MCF 10A (cell line): ENCODE results near the gene KIRREL3. TPM values are rescaled to one million over a fixed set of nuclear protein-coding genes. Genes with fewer than 3 reads are reported as not detected.

ENCODE experiments used
- BruUV-seq: library from RNA; stranded (reverse); fragments of 400-500 nt; replicated peaks from 2 replicates; lab custom pipeline; 2021; lab: Mats Ljungman, UMichigan
- CTCF ChIA-PET: fragments of 300-600 bp; sonication (Branson Sonifier 250); formaldehyde crosslinking; extraction: SDS; loops from one replicate; lab custom pipeline; 2021; ENCODE audit warnings: antibody characterized with exemption, inconsistent platforms; lab: Yijun Ruan, JAX
- POLR2A ChIA-PET: fragments of 300-600, 350-650 bp; sonication (Branson Sonifier 250); formaldehyde crosslinking; extraction: SDS; loops from one replicate; lab custom pipeline; 2020; ENCODE audit warnings: antibody characterized with exemption, inconsistent platforms; lab: Yijun Ruan, JAX
- DNase-seq: peaks from one replicate; pipeline ENCODE4 v3.0.0-alpha.2; 2018; ENCODE audit not compliant: unreplicated experiment
- H3K27ac Mint-ChIP-seq: one replicate; pipeline ENCODE4 v1.8.0; 2022; ENCODE audit warnings: mild to moderate bottlenecking, low read depth, mixed read lengths; ENCODE audit not compliant: unreplicated experiment
- H3K27me3 Mint-ChIP-seq: one replicate; pipeline ENCODE4 v1.8.0; 2022; ENCODE audit warnings: mixed read lengths; ENCODE audit not compliant: insufficient read depth, unreplicated experiment
- H3K36me3 Mint-ChIP-seq: one replicate; pipeline ENCODE4 v1.8.0; 2022; ENCODE audit warnings: mild to moderate bottlenecking, moderate library complexity, mixed read lengths; ENCODE audit not compliant: insufficient read depth, unreplicated experiment
- H3K4me1 Mint-ChIP-seq: one replicate; pipeline ENCODE4 v1.8.0; 2022; ENCODE audit warnings: mixed read lengths; ENCODE audit not compliant: insufficient read depth, unreplicated experiment
- H3K4me3 Mint-ChIP-seq: one replicate; pipeline ENCODE4 v1.8.0; 2022; ENCODE audit warnings: mild to moderate bottlenecking, moderate library complexity, mixed read lengths; ENCODE audit not compliant: unreplicated experiment
- H3K9me3 Mint-ChIP-seq: one replicate; pipeline ENCODE4 v1.8.0; 2022; ENCODE audit warnings: mixed read lengths; ENCODE audit not compliant: unreplicated experiment
- intact Hi-C: fragments of 100-400 bp; cut with micrococcal nuclease; formaldehyde crosslinking; loops from 2 replicates; pipeline ENCODE4 v1.14.1; 2022
- total RNA-seq: library from RNA; stranded (reverse); gene quantifications from 2 replicates; pipeline ENCODE4 v1.2.3, GENCODE V29; 2022
- TF ChIP-seq, protein P1 (sequence below): fragments of 200-600 bp; IDR thresholded peaks from one replicate; pipeline ENCODE4 v1.8.0; 2022; ENCODE audit warnings: antibody characterized with exemption, mild to moderate bottlenecking; ENCODE audit not compliant: unreplicated experiment

Gene KIRREL3
- total RNA-seq, 1 experiment from 2014 or later: not detected

GRCh38 chr11:126751242-126751641 lies 249.3 kb downstream of the KIRREL3 start:
- intact Hi-C loops: no loop called here
- CTCF ChIA-PET: no interaction called here

DNA sequence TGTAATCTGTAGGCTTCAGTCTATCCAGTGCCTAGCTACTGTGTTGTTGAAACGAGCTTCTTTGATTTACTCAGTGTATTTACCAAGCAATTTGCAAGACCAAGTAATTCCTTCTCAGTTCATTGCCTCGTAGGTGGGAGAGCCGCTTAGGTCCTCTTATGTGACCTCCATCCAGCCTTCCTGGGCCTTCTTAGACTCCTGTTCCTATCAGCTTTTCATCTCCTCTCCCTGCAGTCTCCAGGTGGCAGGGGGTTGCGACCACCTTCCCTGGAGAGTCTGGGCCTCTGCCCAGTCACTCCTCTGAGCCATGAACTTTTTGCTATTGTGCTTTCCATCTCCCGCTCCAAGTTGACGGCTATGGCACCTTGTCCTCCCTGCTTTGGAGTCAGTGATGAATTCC lies 251.8 kb downstream of the KIRREL3 start:
- POLR2A ChIA-PET: no interaction called here
- intact Hi-C loops: no loop called here
- TF ChIP-seq, protein P1, sequence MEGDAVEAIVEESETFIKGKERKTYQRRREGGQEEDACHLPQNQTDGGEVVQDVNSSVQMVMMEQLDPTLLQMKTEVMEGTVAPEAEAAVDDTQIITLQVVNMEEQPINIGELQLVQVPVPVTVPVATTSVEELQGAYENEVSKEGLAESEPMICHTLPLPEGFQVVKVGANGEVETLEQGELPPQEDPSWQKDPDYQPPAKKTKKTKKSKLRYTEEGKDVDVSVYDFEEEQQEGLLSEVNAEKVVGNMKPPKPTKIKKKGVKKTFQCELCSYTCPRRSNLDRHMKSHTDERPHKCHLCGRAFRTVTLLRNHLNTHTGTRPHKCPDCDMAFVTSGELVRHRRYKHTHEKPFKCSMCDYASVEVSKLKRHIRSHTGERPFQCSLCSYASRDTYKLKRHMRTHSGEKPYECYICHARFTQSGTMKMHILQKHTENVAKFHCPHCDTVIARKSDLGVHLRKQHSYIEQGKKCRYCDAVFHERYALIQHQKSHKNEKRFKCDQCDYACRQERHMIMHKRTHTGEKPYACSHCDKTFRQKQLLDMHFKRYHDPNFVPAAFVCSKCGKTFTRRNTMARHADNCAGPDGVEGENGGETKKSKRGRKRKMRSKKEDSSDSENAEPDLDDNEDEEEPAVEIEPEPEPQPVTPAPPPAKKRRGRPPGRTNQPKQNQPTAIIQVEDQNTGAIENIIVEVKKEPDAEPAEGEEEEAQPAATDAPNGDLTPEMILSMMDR: no peak
- BruUV-seq: no TSS peak
- H3K36me3 Mint-ChIP-seq: peaks cover 4% of the 10 kb centered on the region
- no peak overlapping the region for H3K4me3 Mint-ChIP-seq
- H3K9me3 Mint-ChIP-seq: peaks cover 15% of the 10 kb centered on the region
- H3K4me1 Mint-ChIP-seq: no peaks in the 10 kb centered on the region
- no peak for DNase-seq
- CTCF ChIA-PET: no interaction called here
- H3K27me3 Mint-ChIP-seq: no peaks in the 10 kb centered on the region
- H3K27ac Mint-ChIP-seq: no peak overlapping the region

More at GRCh38 chr11:126751242-126751641, 249.3 kb downstream of the KIRREL3 start:
- no peaks in the 10 kb centered on the region for H3K4me1 Mint-ChIP-seq
- TF ChIP-seq, protein P1: no peak
- POLR2A ChIA-PET: no interaction called here
- no peak overlapping the region for H3K27ac Mint-ChIP-seq
- H3K36me3 Mint-ChIP-seq: no peaks in the 10 kb centered on the region
- no peak for DNase-seq
- no TSS peak for BruUV-seq
- peaks cover 8% of the 10 kb centered on the region for H3K9me3 Mint-ChIP-seq
- no peak overlapping the region for H3K4me3 Mint-ChIP-seq
- no peaks in the 10 kb centered on the region for H3K27me3 Mint-ChIP-seq

GRCh38 chr11:126748100-126748791 lies 252.3 kb downstream of the KIRREL3 start:
- TF ChIP-seq, protein P1: no peak
- no peaks in the 10 kb centered on the region for H3K4me1 Mint-ChIP-seq
- CTCF ChIA-PET: interaction anchor here (0.7 kb wide), 1 partner anchor 16 kb away, joined by 3 read pairs; no protein-coding TSS in a partner anchor
- BruUV-seq: no TSS peak
- peaks cover 5% of the 10 kb centered on the region for H3K36me3 Mint-ChIP-seq
- no peak overlapping the region for H3K4me3 Mint-ChIP-seq
- peaks cover 18% of the 10 kb centered on the region for H3K9me3 Mint-ChIP-seq
- intact Hi-C loops: no loop called here
- POLR2A ChIA-PET: no interaction called here
- H3K27me3 Mint-ChIP-seq: no peaks in the 10 kb centered on the region
- DNase-seq: no peak
- no peak overlapping the region for H3K27ac Mint-ChIP-seq

GRCh38 chr11:126747315-126747714 lies 253.3 kb downstream of the KIRREL3 start:
- ChIA-PET CTCF (no interaction called here), POLR2A (no interaction called here)
- Mint-ChIP-seq H3K27me3 (peaks cover 3% of the 10 kb centered on the region), H3K36me3 (peaks cover 5% of the 10 kb centered on the region), H3K9me3 (peaks cover 18% of the 10 kb centered on the region), H3K4me1 (no peaks in the 10 kb centered on the region), H3K4me3 (no peak overlapping the region), H3K27ac (no peak overlapping the region)
- no peak for DNase-seq
- TF ChIP-seq, protein P1: no peak
- intact Hi-C loops: no loop called here
- BruUV-seq: no TSS peak
